HFF-Myc (cell line): ENCODE results near the gene ADAD2.

ENCODE experiments used
- DNase-seq: peaks from one replicate; pipeline ENCODE4 v3.0.0-alpha.2; 2011; ENCODE audit warnings: low read depth; ENCODE audit errors: extremely low read depth
- H3K4me3 ChIP-seq: replicated peaks from 2 replicates; pipeline ENCODE4 v1.5.1; 2011; ENCODE audit warnings: low read depth, mild to moderate bottlenecking, control low read depth, low read length
- CTCF ChIP-seq: IDR thresholded peaks from 2 replicates; pipeline ENCODE4 v1.5.1; 2012; ENCODE audit warnings: mild to moderate bottlenecking, low read depth, low read length, control low read depth; ENCODE audit errors: missing control alignments

Gene ADAD2

GRCh38 chr16:84190731-84191388 is at the start of gene ADAD2:
TSS of gene ADAD2 (plus strand) at chr16:84191157. CDS start at chr16:84191231, 74 bp downstream.
- no peak for DNase-seq
- no peak within 1 kb of the TSS for H3K4me3 ChIP-seq
- TF ChIP-seq CTCF = no peak

DNA sequence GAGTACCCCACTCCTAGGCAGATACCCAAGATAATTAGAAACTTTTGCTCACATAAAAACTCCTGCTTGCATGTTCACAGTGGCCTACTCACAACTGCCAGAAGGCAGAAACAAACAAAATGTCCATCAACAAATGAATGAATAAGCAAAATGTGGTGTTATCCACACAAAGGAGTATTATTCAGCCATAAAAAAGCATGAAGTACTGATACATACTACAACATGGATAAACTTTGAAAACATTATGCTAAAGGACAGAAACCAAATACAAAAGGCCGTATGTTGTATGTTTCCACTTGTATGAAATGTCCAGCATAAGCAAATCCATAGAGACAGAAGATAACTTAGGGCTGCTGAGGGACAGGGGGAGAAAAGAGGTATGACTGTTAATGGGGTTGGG is 47.9 kb upstream of the ADAD2 start:
- H3K4me3 ChIP-seq = no peak overlapping the region
- TF ChIP-seq CTCF = no peak
- DNase-seq = no peak

- no peak for TF ChIP-seq CTCF
- H3K4me3 ChIP-seq = peak overlapping the region; percentile 74
- DNase-seq = no peak
Observed at GRCh38 chr16:84143784-84144199, 47.2 kb upstream of the ADAD2 start.

DNA sequence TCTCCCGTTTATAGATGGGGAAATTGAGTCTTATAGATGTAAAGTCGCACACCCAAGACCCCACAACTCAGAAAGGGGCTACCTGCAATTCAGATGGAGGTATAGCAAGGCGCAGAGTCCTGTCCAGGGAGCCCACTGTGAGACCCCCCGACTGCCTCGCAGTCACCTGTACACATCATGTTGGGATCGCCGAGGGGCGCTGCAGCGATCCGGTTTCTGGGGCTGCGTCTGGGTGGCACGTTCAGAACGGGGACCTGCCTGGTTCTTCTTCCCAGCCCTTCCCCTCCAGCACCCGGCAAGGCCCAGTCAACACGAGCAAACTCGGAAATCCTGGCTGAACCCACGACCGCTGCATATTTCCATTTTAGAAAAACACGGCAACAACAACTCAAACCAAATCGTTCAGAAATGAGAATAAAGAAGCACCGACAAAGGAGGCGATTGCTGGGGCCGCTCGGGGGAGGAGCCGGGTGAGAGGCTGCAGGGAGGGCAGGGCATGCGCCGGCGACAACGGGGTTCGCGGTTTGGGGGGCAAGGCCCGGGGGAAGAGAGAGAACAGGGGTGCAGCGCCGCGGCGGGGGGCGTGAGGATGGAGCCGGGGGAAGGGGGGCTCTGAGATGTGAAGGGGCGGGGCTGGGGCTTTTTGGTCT is 46.6 kb upstream of the ADAD2 start:
- no peak for DNase-seq
- no peak for TF ChIP-seq CTCF
- peak overlapping the region; percentile 74 for H3K4me3 ChIP-seq

DNA sequence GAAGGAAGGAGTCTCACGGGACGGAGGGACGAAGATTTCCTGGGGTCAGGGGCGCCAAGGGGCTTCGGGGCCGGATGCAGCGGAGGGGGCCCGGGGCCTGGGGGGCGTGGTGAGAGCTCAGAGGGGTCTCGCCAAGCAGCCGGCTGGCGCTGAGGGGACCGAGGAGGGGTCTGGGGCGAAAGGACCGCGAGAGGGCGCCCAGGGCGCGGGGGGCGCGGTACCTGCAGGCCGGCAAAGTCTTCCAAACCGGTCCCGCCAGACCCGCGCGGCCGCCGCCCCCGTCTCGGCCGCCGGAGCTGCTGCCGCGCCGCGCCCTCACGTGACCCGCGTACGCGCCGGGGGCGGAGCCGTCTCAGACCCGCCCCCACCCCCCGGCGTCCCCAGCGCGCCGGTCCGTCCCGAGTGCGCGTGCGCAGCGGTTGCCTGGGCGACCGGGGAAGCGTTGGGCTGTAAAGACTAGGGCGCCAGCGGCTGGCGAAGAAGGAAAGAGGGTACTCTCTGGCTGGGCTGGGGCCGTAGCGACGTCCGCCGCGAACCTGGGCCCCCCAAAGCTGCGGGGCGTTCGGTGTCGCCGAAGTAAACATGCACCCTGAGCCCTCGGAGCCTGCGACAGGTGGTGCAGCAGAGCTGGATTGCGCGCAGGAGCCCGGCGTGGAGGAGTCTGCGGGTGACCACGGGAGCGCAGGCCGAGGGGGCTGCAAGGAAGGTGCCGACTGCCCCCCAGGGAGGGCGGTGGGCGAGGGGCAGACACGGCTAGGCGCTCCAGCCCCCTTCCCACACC is 45.9 kb upstream of the ADAD2 start, which contains the start of the genes DNAAF1 and HSDL1:
Gene DNAAF1 (plus strand): TSS at position 450 of the 781 bp plus-strand sequence. CDS start 133 bp downstream, at position 583.
Gene HSDL1 (minus strand): TSS at position 319 of the 781 bp plus-strand sequence. CDS start 13,856 bp downstream, outside the sequence.
- DNase-seq = peak; percentile 22
- H3K4me3 ChIP-seq = peak within 1 kb of the TSS; percentile 74
- TF ChIP-seq CTCF = no peak

DNA sequence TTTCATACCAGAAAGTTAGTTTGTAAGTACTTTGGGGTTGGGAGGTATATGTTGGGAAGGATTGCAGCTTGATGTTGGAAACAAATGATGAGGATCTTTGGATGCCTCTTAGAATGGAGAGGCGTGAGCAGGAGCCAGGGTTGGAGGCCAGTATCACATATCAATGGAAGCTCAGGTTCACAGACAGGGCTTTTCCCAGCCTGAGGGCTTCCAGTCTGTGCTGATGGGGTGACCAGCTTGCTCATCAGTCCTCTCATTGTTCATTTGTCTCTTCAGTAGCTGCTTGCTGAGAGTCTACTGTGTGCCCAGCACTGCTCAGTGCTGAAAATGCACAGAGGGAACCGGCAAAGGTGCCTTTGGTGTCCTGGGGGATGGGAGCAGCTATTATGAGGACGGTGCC is 40.0 kb upstream of the ADAD2 start:
- DNase-seq = no peak
- TF ChIP-seq CTCF = no peak
- H3K4me3 ChIP-seq = no peak overlapping the region
